CD14-positive monocyte (primary cell): ENCODE results near the gene STEAP3. TPM values are rescaled to one million over a fixed set of nuclear protein-coding genes. Genes with fewer than 3 reads are reported as not detected.

Source experiments
- DNase-seq, 3 donors: peaks; one replicate each; pipeline ENCODE4 v3.0.0-alpha.2; 2011 to 2022
- H2AFZ ChIP-seq: 2 replicates; pipeline ENCODE4 v1.6.0; 2012; ENCODE audit warnings: mild to moderate bottlenecking, low read depth, low read length, inconsistent platforms; ENCODE audit not compliant: insufficient read depth, poor library complexity, severe bottlenecking
- H3K27ac ChIP-seq, 2 donors: 1 replicate in 1 of 2; 2 replicates in 1 of 2; pipeline ENCODE4 v1.5.1; 2012 to 2013; ENCODE audit warnings: low read length in 2 of 2, control low read depth in 1 of 2, inconsistent platforms in 1 of 2, low read depth in 1 of 2, mild to moderate bottlenecking in 1 of 2
- H3K27me3 ChIP-seq, 2 donors: one replicate each; pipeline versions ENCODE4 v1.6.0 to v1.6.1; 2011 to 2013; ENCODE audit warnings: low read length in 2 of 2; ENCODE audit not compliant: control insufficient read depth in 2 of 2, insufficient read depth in 2 of 2
- H3K36me3 ChIP-seq, 2 donors: replicated peaks in 1 of 2; 1 replicate in 1 of 2; 2 replicates in 1 of 2; pipeline versions ENCODE4 v1.5.1 to v1.6.1; 2012 to 2013; ENCODE audit warnings: low read length in 2 of 2, control low read depth in 1 of 2, inconsistent platforms in 1 of 2, mild to moderate bottlenecking in 1 of 2; ENCODE audit not compliant: insufficient read depth in 2 of 2, control insufficient read depth in 1 of 2
- H3K4me1 ChIP-seq, 2 donors: 1 replicate in 1 of 2; 2 replicates in 1 of 2; pipeline versions ENCODE4 v1.5.1 to v1.6.1; 2012 to 2013; ENCODE audit warnings: low read length in 2 of 2, control low read depth in 1 of 2, inconsistent platforms in 1 of 2, mild to moderate bottlenecking in 1 of 2, moderate library complexity in 1 of 2; ENCODE audit not compliant: insufficient read depth in 2 of 2, control insufficient read depth in 1 of 2
- H3K4me2 ChIP-seq: replicated peaks from 2 replicates; pipeline ENCODE3; 2012; ENCODE audit warnings: low read length, moderate library complexity, mild to moderate bottlenecking; ENCODE audit not compliant: poor library complexity, severe bottlenecking; ENCODE audit errors: extremely low read depth
- H3K4me3 ChIP-seq, 3 experiments: fragments of 200-600 bp in 1 of 3; sonication (generic) in 1 of 3; replicated peaks in 1 of 3; 1 replicate in 2 of 3; 2 replicates in 1 of 3; pipeline ENCODE4 v1.5.1; 2011 to 2013; ENCODE audit warnings: low read length in 3 of 3, mild to moderate bottlenecking in 3 of 3, control low read depth in 2 of 3, low read depth in 2 of 3, inconsistent platforms in 1 of 3, moderate library complexity in 1 of 3
- H3K79me2 ChIP-seq: 2 replicates; pipeline ENCODE4 v1.6.0; 2012; ENCODE audit warnings: mild to moderate bottlenecking, control low read depth, inconsistent platforms, low read length, moderate library complexity; ENCODE audit not compliant: insufficient read depth
- H3K9ac ChIP-seq: 2 replicates; pipeline ENCODE4 v1.6.0; 2017; ENCODE audit warnings: low read length, mild to moderate bottlenecking; ENCODE audit not compliant: insufficient read depth, poor library complexity, severe bottlenecking
- H3K9me3 ChIP-seq, 2 donors: replicated peaks in 1 of 2; 1 replicate in 1 of 2; 2 replicates in 1 of 2; pipeline versions ENCODE4 v1.5.1 to v1.6.1; 2012 to 2013; ENCODE audit warnings: low read length in 2 of 2, control low read depth in 1 of 2; ENCODE audit not compliant: control insufficient read depth in 1 of 2, insufficient read depth in 1 of 2
- H4K20me1 ChIP-seq: 2 replicates; pipeline ENCODE4 v1.6.0; 2012; ENCODE audit warnings: mild to moderate bottlenecking, low read length, control low read depth, moderate library complexity; ENCODE audit not compliant: insufficient read depth
- H3K27ac Mint-ChIP-seq, 7 donors: one replicate each; pipeline ENCODE4 v1.8.0; 2020; ENCODE audit warnings: mild to moderate bottlenecking in 7 of 7, mixed read lengths in 7 of 7, moderate library complexity in 6 of 7, inconsistent platforms in 2 of 7
- H3K27me3 Mint-ChIP-seq, 3 donors: one replicate each; pipeline ENCODE4 v1.8.0; 2021 to 2022; ENCODE audit warnings: low read depth in 3 of 3, mild to moderate bottlenecking in 3 of 3, mixed read lengths in 3 of 3, moderate library complexity in 3 of 3, inconsistent platforms in 1 of 3
- H3K36me3 Mint-ChIP-seq, 2 donors: one replicate each; pipeline ENCODE4 v1.8.0; 2020; ENCODE audit warnings: mixed read lengths in 2 of 2, inconsistent platforms in 1 of 2, mild to moderate bottlenecking in 1 of 2
- H3K4me1 Mint-ChIP-seq: one replicate; pipeline ENCODE4 v1.8.0; 2020; ENCODE audit warnings: mild to moderate bottlenecking, mixed read lengths
- H3K4me3 Mint-ChIP-seq, 2 donors: one replicate each; pipeline ENCODE4 v1.8.0; 2020; ENCODE audit warnings: mild to moderate bottlenecking in 2 of 2, mixed read lengths in 2 of 2, moderate library complexity in 1 of 2
- H3K9me3 Mint-ChIP-seq, 7 donors: one replicate each; pipeline ENCODE4 v1.8.0; 2020 to 2022; ENCODE audit warnings: mixed read lengths in 7 of 7, mild to moderate bottlenecking in 6 of 7, moderate library complexity in 6 of 7, inconsistent platforms in 2 of 7
- WGBS: methylation state at CpG from one replicate; pipeline ENCODE4 v1.1.5; 2013; ENCODE audit warnings: missing lambda C conversion rate; ENCODE audit not compliant: insufficient coverage; 5-methylcytosine and 5-hydroxymethylcytosine counted together
- intact Hi-C, 2 donors: fragments of 100-400 bp; cut with micrococcal nuclease; formaldehyde crosslinking; loops; one replicate each; pipeline versions ENCODE4 v1.15.0 to v1.15.1; 2023
- polyA plus RNA-seq, 3 donors: library from polyadenylated mRNA; depleted of rRNA in 1 of 3; unstranded in 2 of 3; stranded (reverse) in 1 of 3; fragments of 300-500 nt in 2 of 3; fragments of >200 nt in 1 of 3; fragmentation: Illumina TruSeq in 2 of 3; gene quantifications; 1 replicate in 2 of 3; 2 replicates in 1 of 3; pipeline ENCODE4 v1.2.3, GENCODE V29; 2012 to 2021
- TF ChIP-seq, protein P1 (sequence below): fragments of 200-600 bp; IDR thresholded peaks from one replicate; pipeline ENCODE4 v1.8.0; 2022; ENCODE audit warnings: antibody characterized with exemption, mild to moderate bottlenecking

STEAP3 gene
- polyA plus RNA-seq, 3 donors = 3.0 to 10.7 (median 3.3) TPM

DNA sequence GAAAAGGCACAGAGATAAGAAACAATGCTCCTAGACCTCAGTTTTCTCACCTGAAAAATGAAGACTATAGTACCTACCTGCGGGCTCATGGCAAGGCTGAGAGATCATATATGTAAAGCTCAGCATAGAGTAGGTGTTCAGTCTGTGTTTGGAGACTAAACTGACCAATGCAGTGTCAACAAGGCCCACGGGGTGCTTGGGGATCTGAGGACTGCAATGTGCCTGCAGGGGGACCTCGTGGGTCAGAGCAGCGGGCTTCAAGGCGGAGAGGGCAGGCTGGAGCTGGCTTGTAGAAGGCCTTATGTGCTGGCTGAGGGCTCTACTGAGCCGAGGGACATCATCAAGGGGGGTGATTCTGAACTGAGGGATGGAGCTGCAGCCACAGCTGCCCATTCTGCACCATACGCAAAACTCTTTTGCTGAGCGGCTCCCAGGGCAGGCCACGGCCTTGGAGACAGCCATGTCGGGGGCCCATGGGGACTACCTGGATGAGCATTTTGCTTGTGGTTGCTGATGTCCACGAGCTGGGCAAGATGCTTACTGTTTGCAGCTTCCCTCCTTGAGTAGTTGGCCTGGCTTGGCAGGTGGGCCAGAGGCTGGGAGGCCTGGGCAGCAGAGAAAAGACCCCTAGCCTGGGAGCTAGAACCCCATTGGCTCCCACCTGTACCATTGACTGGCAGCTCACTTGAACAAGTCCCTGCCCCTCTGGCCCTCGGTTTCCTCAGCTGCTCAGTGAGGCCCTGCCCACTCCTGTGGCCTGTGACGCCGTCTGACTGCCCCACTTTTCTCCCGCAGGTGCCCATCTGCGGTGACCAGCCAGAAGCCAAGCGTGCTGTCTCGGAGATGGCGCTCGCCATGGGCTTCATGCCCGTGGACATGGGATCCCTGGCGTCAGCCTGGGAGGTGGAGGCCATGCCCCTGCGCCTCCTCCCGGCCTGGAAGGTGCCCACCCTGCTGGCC is 23.5 kb downstream of the STEAP3 start:
- intact Hi-C loops = no loop called here
- Histone ChIP-seq H3K9ac (no peak overlapping the region), H3K79me2 (no peaks in the 10 kb centered on the region), H3K27ac (no peak overlapping the region), H4K20me1 (no peaks in the 10 kb centered on the region), H3K36me3 (peaks cover 5 to 73% of the 10 kb centered on the region in 2 donors), H3K4me2 (no peak overlapping the region), H2AFZ (no peak overlapping the region), H3K4me3 (no peak overlapping the region), H3K27me3 (no peaks in the 10 kb centered on the region), H3K9me3 (no peaks in the 10 kb centered on the region), H3K4me1 (no peaks in the 10 kb centered on the region)
- WGBS = 92% methylated on average over 23 of the region's 24 CpGs
- H3K4me3 Mint-ChIP-seq = no peak overlapping the region
- H3K27me3 Mint-ChIP-seq = peaks cover 0 to 3% (median 0%) of the 10 kb centered on the region in 3 donors
- H3K27ac Mint-ChIP-seq = peak overlapping the region in 1 of 7 donors; percentile 54
- peaks cover 35 to 43% of the 10 kb centered on the region in 2 donors for H3K36me3 Mint-ChIP-seq
- H3K9me3 Mint-ChIP-seq = peaks cover 0 to 2% (median 0%) of the 10 kb centered on the region in 7 donors
- TF ChIP-seq, protein P1, sequence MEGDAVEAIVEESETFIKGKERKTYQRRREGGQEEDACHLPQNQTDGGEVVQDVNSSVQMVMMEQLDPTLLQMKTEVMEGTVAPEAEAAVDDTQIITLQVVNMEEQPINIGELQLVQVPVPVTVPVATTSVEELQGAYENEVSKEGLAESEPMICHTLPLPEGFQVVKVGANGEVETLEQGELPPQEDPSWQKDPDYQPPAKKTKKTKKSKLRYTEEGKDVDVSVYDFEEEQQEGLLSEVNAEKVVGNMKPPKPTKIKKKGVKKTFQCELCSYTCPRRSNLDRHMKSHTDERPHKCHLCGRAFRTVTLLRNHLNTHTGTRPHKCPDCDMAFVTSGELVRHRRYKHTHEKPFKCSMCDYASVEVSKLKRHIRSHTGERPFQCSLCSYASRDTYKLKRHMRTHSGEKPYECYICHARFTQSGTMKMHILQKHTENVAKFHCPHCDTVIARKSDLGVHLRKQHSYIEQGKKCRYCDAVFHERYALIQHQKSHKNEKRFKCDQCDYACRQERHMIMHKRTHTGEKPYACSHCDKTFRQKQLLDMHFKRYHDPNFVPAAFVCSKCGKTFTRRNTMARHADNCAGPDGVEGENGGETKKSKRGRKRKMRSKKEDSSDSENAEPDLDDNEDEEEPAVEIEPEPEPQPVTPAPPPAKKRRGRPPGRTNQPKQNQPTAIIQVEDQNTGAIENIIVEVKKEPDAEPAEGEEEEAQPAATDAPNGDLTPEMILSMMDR = no peak
- H3K4me1 Mint-ChIP-seq = no peaks in the 10 kb centered on the region
- no peak for DNase-seq

DNA sequence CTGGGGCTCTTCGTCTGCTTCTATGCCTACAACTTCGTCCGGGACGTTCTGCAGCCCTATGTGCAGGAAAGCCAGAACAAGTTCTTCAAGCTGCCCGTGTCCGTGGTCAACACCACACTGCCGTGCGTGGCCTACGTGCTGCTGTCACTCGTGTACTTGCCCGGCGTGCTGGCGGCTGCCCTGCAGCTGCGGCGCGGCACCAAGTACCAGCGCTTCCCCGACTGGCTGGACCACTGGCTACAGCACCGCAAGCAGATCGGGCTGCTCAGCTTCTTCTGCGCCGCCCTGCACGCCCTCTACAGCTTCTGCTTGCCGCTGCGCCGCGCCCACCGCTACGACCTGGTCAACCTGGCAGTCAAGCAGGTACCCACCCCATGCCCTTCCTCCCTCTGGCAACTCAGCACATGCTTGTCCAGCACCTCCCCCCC is 24.2 kb downstream of the STEAP3 start:
- Histone ChIP-seq H3K9me3 (no peaks in the 10 kb centered on the region), H3K27ac (no peak overlapping the region), H3K79me2 (no peaks in the 10 kb centered on the region), H3K4me2 (no peak overlapping the region), H3K4me1 (no peaks in the 10 kb centered on the region), H2AFZ (no peak overlapping the region), H4K20me1 (no peaks in the 10 kb centered on the region), H3K4me3 (no peak overlapping the region), H3K27me3 (no peaks in the 10 kb centered on the region), H3K9ac (no peak overlapping the region), H3K36me3 (peaks cover 5 to 80% of the 10 kb centered on the region in 2 donors)
- 98% methylated on average over 29 of the region's 29 CpGs for WGBS
- peak overlapping the region in 1 of 7 donors; percentile 35 for H3K27ac Mint-ChIP-seq
- peaks cover 0 to 3% (median 0%) of the 10 kb centered on the region in 3 donors for H3K27me3 Mint-ChIP-seq
- peaks cover 41 to 45% of the 10 kb centered on the region in 2 donors for H3K36me3 Mint-ChIP-seq
- peaks cover 0 to 2% (median 0%) of the 10 kb centered on the region in 7 donors for H3K9me3 Mint-ChIP-seq
- H3K4me3 Mint-ChIP-seq = no peak overlapping the region
- no peak for DNase-seq
- intact Hi-C loops = no loop called here
- TF ChIP-seq, protein P1 = no peak
- no peaks in the 10 kb centered on the region for H3K4me1 Mint-ChIP-seq
